ENCODE measurements around the gene SPEG. TPM values are rescaled to one million over a fixed set of nuclear protein-coding genes. Genes with fewer than 3 reads are reported as not detected.

Gene SPEG
- total RNA-seq, 1 donor from 2014 or later = 5.6 TPM

GRCh38 chr2:219418155-219419011 is 16.3 kb upstream of the SPEG start, which contains the start of gene DES:
Gene DES (plus strand): TSS chr2:219418377. CDS start chr2:219418463, 86 bp downstream.
- TF ChIP-seq, protein P1, sequence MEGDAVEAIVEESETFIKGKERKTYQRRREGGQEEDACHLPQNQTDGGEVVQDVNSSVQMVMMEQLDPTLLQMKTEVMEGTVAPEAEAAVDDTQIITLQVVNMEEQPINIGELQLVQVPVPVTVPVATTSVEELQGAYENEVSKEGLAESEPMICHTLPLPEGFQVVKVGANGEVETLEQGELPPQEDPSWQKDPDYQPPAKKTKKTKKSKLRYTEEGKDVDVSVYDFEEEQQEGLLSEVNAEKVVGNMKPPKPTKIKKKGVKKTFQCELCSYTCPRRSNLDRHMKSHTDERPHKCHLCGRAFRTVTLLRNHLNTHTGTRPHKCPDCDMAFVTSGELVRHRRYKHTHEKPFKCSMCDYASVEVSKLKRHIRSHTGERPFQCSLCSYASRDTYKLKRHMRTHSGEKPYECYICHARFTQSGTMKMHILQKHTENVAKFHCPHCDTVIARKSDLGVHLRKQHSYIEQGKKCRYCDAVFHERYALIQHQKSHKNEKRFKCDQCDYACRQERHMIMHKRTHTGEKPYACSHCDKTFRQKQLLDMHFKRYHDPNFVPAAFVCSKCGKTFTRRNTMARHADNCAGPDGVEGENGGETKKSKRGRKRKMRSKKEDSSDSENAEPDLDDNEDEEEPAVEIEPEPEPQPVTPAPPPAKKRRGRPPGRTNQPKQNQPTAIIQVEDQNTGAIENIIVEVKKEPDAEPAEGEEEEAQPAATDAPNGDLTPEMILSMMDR (IDR thresholded peaks at IDR 0.05) = no peak
- intact Hi-C loops (cut with DNase I) = no loop called here
- Histone ChIP-seq H3K27me3 (peaks cover 33% of the 10 kb centered on the region), H3K4me1 (no peaks in the 10 kb centered on the region), H3K4me3 (peak within 1 kb of the TSS; percentile 19), H3K9me3 (no peaks in the 10 kb centered on the region), H3K36me3 (no peaks in the 10 kb centered on the region), H3K27ac (no peak within 1 kb of the TSS)
- DNase-seq (no peak), ATAC-seq (peak; percentile 7)

DNA sequence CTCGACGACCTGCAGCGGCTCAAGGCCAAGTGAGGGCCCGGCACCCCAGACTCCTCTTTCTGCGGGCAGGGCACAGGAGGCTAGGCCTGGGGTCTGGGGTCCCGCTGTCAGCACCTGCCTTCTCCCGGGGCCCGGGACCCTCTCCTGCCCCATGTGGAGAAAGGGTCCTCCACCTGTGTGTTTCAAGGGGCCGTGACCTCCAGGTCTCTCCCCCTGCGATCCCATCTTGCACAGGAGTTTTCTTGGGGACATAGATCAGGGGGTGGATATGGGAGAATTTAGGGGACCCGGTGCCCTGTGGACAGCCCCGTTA is 15.7 kb upstream of the SPEG start:
- Histone ChIP-seq H3K4me3 (peak overlapping the region; percentile 19), H3K27me3 (peaks cover 28% of the 10 kb centered on the region), H3K4me1 (no peaks in the 10 kb centered on the region), H3K27ac (no peak overlapping the region), H3K9me3 (no peaks in the 10 kb centered on the region), H3K36me3 (no peaks in the 10 kb centered on the region)
- DNase-seq (no peak), ATAC-seq (no peak)
- TF ChIP-seq, protein P1 (IDR thresholded peaks at IDR 0.05) = no peak
- intact Hi-C loops (cut with DNase I) = no loop called here

GRCh38 chr2:219419331-219420197 is 15.1 kb upstream of the SPEG start:
- TF ChIP-seq, protein P1 (IDR thresholded peaks at IDR 0.05) = no peak
- Histone ChIP-seq H3K4me3 (peak overlapping the region; percentile 6), H3K9me3 (no peaks in the 10 kb centered on the region), H3K36me3 (no peaks in the 10 kb centered on the region), H3K27ac (no peak overlapping the region), H3K27me3 (peaks cover 22% of the 10 kb centered on the region), H3K4me1 (no peaks in the 10 kb centered on the region)
- ATAC-seq (peak; percentile 49), DNase-seq (no peak)
- intact Hi-C loops (cut with DNase I) = no loop called here

DNA sequence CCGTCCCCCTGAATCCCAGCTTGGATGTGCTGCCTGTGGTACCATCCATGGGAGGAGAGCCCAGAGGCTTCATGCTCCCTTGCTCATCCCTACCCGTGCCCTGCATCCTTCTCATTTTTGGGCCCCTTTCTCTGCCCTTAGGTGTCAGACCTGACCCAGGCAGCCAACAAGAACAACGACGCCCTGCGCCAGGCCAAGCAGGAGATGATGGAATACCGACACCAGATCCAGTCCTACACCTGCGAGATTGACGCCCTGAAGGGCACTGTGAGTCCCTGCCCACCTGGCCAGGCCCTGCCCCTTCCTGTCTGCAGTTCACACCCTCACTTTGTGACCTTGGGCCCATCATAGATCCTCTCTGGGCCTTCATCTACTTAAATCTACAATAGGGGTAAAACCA is 14.0 kb upstream of the SPEG start:
- no peaks in the 10 kb centered on the region for H3K36me3 ChIP-seq
- ATAC-seq = no peak
- H3K27ac ChIP-seq = no peak overlapping the region
- no peaks in the 10 kb centered on the region for H3K4me1 ChIP-seq
- H3K27me3 ChIP-seq = peaks cover 19% of the 10 kb centered on the region
- intact Hi-C loops (cut with DNase I) = no loop called here
- H3K4me3 ChIP-seq = no peak overlapping the region
- DNase-seq = no peak
- no peaks in the 10 kb centered on the region for H3K9me3 ChIP-seq
- TF ChIP-seq, protein P1 (IDR thresholded peaks at IDR 0.05) = no peak

- DNase-seq (no peak), ATAC-seq (no peak)
- TF ChIP-seq, protein P1 (IDR thresholded peaks at IDR 0.05) = no peak
Measured at GRCh38 chr2:219421323-219421722, 13.3 kb upstream of the SPEG start.

More at GRCh38 chr2:219421323-219421722, 13.3 kb upstream of the SPEG start:
- Histone ChIP-seq H3K27ac (no peak overlapping the region), H3K9me3 (no peaks in the 10 kb centered on the region), H3K4me3 (no peak overlapping the region), H3K27me3 (peaks cover 21% of the 10 kb centered on the region), H3K4me1 (no peaks in the 10 kb centered on the region), H3K36me3 (no peaks in the 10 kb centered on the region)
- intact Hi-C loops (cut with DNase I) = no loop called here
